ENCODE data around the gene CD93. TPM values are rescaled to one million over a fixed set of nuclear protein-coding genes. Genes with fewer than 3 reads are reported as not detected.

CD93 gene
- total and polyA plus RNA-seq, 4 donors, result 1.5 to 16.0 (median 11.9) TPM

DNA sequence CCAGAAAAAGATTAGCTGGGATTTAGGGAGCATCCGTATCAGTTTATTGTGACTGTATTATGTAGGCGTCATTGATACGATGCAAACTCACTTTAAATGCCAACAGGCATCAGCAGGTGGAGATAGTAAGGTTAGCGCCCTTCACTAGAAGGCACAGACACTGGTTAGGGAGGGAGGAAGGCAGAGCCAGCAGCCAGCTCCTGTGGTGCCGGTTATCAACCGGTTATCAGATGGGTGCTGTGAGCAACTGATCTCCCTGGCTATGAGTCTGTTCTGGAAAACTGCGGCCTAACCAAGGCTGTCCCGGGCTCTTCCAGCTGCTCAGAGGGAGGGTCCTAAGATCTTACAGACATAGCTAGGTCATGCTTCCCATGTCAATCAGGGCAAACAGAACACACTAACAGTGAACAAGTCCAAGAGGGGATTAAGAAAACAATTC, 47.5 kb upstream of the CD93 start:
- Histone ChIP-seq H3K36me3 (ENCODE audit: control insufficient read depth in 4 of 4, insufficient read depth in 3 of 4, low read depth in 1 of 4, low read length in 3 of 4) (no peaks in the 10 kb centered on the region), H3K4me1 (ENCODE audit: control insufficient read depth in 4 of 4, insufficient read depth in 4 of 4, low read length in 3 of 4) (peaks cover 0 to 8% (median 0%) of the 10 kb centered on the region in 4 donors), H3K9me3 (ENCODE audit: control insufficient read depth in 4 of 4, low read length in 3 of 4) (no peaks in the 10 kb centered on the region), H3K9ac (ENCODE audit: low read depth in 1 of 2, low read length in 2 of 2) (no peak overlapping the region), H3K27ac (ENCODE audit: low read depth in 1 of 2, low read length in 2 of 2) (no peak overlapping the region), H3K27me3 (ENCODE audit: control insufficient read depth in 4 of 4, insufficient read depth in 4 of 4, low read length in 3 of 4) (no peaks in the 10 kb centered on the region), H3K4me3 (ENCODE audit: low read depth in 1 of 3, low read length in 3 of 3) (no peak overlapping the region)
- DNase-seq (ENCODE audit: low spot score), result peak; percentile 55
- WGBS, result 81% methylated on average over 8 of the region's 8 CpGs
- no peak for TF ChIP-seq RAD21 (IDR thresholded peaks at IDR 0.05)

- Histone ChIP-seq H3K27ac (ENCODE audit: low read depth in 1 of 2, low read length in 2 of 2) (no peak overlapping the region), H3K9me3 (ENCODE audit: control insufficient read depth in 4 of 4, low read length in 3 of 4) (no peaks in the 10 kb centered on the region), H3K9ac (ENCODE audit: low read depth in 1 of 2, low read length in 2 of 2) (no peak overlapping the region), H3K27me3 (ENCODE audit: control insufficient read depth in 4 of 4, insufficient read depth in 4 of 4, low read length in 3 of 4) (no peaks in the 10 kb centered on the region), H3K4me1 (ENCODE audit: control insufficient read depth in 4 of 4, insufficient read depth in 4 of 4, low read length in 3 of 4) (peaks cover 0 to 8% (median 0%) of the 10 kb centered on the region in 4 donors), H3K4me3 (ENCODE audit: low read depth in 1 of 3, low read length in 3 of 3) (no peak overlapping the region), H3K36me3 (ENCODE audit: control insufficient read depth in 4 of 4, insufficient read depth in 3 of 4, low read depth in 1 of 4, low read length in 3 of 4) (no peaks in the 10 kb centered on the region)
- peak; percentile 81 for DNase-seq (ENCODE audit: low spot score)
- 63% methylated on average over 7 of the region's 7 CpGs for WGBS
- no peak for TF ChIP-seq FOXA1 (IDR thresholded peaks at IDR 0.05)
- no peak for TF ChIP-seq HNF4A (conservative IDR thresholded peaks at IDR 0.05)
- TF ChIP-seq, protein P1, sequence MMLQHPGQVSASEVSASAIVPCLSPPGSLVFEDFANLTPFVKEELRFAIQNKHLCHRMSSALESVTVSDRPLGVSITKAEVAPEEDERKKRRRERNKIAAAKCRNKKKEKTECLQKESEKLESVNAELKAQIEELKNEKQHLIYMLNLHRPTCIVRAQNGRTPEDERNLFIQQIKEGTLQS (IDR thresholded peaks at IDR 0.05), result no peak
- no peak for TF ChIP-seq JUND (IDR thresholded peaks at IDR 0.05)
- peak; percentile 99 for TF ChIP-seq NR2F2 (IDR thresholded peaks at IDR 0.05)
- no peak for TF ChIP-seq MAX (IDR thresholded peaks at IDR 0.05)
- no peak for TF ChIP-seq YY1 (IDR thresholded peaks at IDR 0.05)
- no peak for TF ChIP-seq ZBTB33 (IDR thresholded peaks at IDR 0.05)
- no peak for TF ChIP-seq GABPA (IDR thresholded peaks at IDR 0.05 in 1 of 2, conservative IDR thresholded peaks at IDR 0.05 in 1 of 2)
- peak in 1 of 2 donors; percentile 37 for TF ChIP-seq RXRA (IDR thresholded peaks at IDR 0.05)
- TF ChIP-seq RAD21 (IDR thresholded peaks at IDR 0.05), result no peak
- TF ChIP-seq EGR1 (IDR thresholded peaks at IDR 0.05; ENCODE audit: low read depth in 2 of 2), result no peak
- no peak for TF ChIP-seq FOXA2 (IDR thresholded peaks at IDR 0.05)
- TF ChIP-seq HNF4G (IDR thresholded peaks at IDR 0.05), result no peak
- no peak for TF ChIP-seq TAF1 (conservative IDR thresholded peaks at IDR 0.05)
- peak; percentile 38 for TF ChIP-seq SP1 (IDR thresholded peaks at IDR 0.05)
- TF ChIP-seq REST (IDR thresholded peaks at IDR 0.05), result no peak
- no peak for TF ChIP-seq CTCF (IDR thresholded peaks at IDR 0.05; ENCODE audit: low read depth, low read length, missing input control)
Observed at GRCh38 chr20:23132930-23133559, 46.9 kb upstream of the CD93 start.
